Measurements from ENCODE around the gene RAB3C. TPM values are rescaled to one million over a fixed set of nuclear protein-coding genes. Genes with fewer than 3 reads are reported as not detected.
"Not testable (repeated sequence)": the region's sequence is repeated elsewhere in the genome, so short reads cannot be mapped to it uniquely, and the experiment has no call there.

Gene RAB3C
- total RNA-seq, 1 experiment from 2014 or later: not detected

DNA sequence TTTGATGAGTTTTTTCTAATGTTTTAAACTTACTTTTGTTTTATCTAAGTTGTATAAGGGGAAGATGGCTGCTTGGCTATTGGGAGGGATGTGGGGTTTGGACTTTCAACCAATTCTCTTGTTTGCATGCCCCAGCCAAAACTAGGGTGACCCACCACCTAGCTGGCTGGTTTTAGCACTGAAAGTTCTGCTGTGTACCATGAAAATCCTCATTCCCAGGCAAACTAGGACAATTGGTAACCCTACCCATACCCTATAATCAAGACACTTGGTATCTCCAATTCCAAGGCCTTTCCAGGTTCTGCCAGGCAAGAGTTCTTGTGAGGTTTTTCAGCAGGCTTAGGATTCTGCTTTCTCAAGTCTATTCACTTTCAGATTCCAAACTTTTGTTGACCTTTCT lies 13.1 kb downstream of the RAB3C start:
- DNase-seq (ENCODE audit: unreplicated experiment): no peak
- Mint-ChIP-seq H3K9me3 (ENCODE audit: unreplicated experiment) (no peaks in the 10 kb centered on the region), H3K4me3 (ENCODE audit: unreplicated experiment) (no peak overlapping the region), H3K4me1 (ENCODE audit: insufficient read depth, unreplicated experiment) (no peaks in the 10 kb centered on the region), H3K27me3 (ENCODE audit: insufficient read depth, unreplicated experiment) (peaks cover 62% of the 10 kb centered on the region), H3K27ac (ENCODE audit: low read depth, unreplicated experiment) (no peak overlapping the region), H3K36me3 (ENCODE audit: insufficient read depth, unreplicated experiment) (no peaks in the 10 kb centered on the region)
- ChIA-PET CTCF (no interaction called here), POLR2A (no interaction called here)
- BruUV-seq (replicated peaks): no TSS peak
- TF ChIP-seq, protein P1, sequence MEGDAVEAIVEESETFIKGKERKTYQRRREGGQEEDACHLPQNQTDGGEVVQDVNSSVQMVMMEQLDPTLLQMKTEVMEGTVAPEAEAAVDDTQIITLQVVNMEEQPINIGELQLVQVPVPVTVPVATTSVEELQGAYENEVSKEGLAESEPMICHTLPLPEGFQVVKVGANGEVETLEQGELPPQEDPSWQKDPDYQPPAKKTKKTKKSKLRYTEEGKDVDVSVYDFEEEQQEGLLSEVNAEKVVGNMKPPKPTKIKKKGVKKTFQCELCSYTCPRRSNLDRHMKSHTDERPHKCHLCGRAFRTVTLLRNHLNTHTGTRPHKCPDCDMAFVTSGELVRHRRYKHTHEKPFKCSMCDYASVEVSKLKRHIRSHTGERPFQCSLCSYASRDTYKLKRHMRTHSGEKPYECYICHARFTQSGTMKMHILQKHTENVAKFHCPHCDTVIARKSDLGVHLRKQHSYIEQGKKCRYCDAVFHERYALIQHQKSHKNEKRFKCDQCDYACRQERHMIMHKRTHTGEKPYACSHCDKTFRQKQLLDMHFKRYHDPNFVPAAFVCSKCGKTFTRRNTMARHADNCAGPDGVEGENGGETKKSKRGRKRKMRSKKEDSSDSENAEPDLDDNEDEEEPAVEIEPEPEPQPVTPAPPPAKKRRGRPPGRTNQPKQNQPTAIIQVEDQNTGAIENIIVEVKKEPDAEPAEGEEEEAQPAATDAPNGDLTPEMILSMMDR (IDR thresholded peaks at IDR 0.05; ENCODE audit: unreplicated experiment): no peak
- intact Hi-C loops (cut with micrococcal nuclease): no loop called here

DNA sequence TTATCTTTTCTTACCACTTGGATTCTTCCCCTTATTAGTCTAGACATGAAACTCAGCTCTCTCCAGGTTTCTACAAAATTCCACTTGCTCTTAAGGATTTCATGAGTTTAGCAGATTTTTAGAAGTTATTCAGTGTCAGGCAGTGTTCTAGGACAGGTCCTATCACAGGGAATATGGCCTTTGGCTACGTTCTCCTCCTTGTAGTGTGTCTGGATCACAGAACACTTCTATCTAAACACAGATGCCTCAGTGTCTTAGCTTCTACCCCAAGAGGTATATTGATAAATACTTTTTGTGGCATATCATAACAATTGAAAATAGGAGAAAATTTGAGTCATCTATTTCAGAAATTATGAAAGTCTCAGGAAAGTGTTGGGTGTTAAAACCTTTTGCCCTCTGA lies 15.6 kb downstream of the RAB3C start:
- intact Hi-C loops (cut with micrococcal nuclease): no loop called here
- Mint-ChIP-seq H3K4me3 (ENCODE audit: unreplicated experiment) (no peak overlapping the region), H3K4me1 (ENCODE audit: insufficient read depth, unreplicated experiment) (no peaks in the 10 kb centered on the region), H3K27ac (ENCODE audit: low read depth, unreplicated experiment) (no peak overlapping the region), H3K27me3 (ENCODE audit: insufficient read depth, unreplicated experiment) (peaks cover 76% of the 10 kb centered on the region), H3K36me3 (ENCODE audit: insufficient read depth, unreplicated experiment) (peaks cover 6% of the 10 kb centered on the region), H3K9me3 (ENCODE audit: unreplicated experiment) (peaks cover 8% of the 10 kb centered on the region)
- ChIA-PET CTCF (no interaction called here), POLR2A (no interaction called here)
- TF ChIP-seq, protein P1 (IDR thresholded peaks at IDR 0.05; ENCODE audit: unreplicated experiment): no peak
- DNase-seq (ENCODE audit: unreplicated experiment): no peak
- BruUV-seq (replicated peaks): no TSS peak

DNA sequence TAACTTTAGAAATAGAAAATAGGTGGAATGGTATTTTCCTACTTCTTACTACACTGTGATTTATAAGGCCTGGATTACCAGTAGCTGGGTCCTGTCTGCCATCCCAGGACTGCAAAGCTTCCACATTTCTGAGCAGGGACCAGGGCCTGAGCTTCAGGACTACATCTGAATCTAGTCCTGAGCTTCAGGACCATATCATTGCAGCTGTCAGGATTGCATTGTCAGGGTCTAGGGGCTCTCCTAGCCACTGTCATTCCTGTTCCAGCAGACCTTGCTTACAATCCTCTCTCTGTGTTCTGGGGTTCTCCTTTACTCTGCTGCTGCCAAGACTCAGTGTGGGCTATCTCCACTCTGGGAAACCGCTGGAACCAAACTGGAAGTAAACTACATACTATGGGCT lies 16.3 kb downstream of the RAB3C start:
- no peak for DNase-seq (ENCODE audit: unreplicated experiment)
- no TSS peak for BruUV-seq (replicated peaks)
- H3K9me3 Mint-ChIP-seq (ENCODE audit: unreplicated experiment): peaks cover 8% of the 10 kb centered on the region
- H3K4me3 Mint-ChIP-seq (ENCODE audit: unreplicated experiment): no peak overlapping the region
- intact Hi-C loops (cut with micrococcal nuclease): no loop called here
- no peaks in the 10 kb centered on the region for H3K4me1 Mint-ChIP-seq (ENCODE audit: insufficient read depth, unreplicated experiment)
- TF ChIP-seq, protein P1 (IDR thresholded peaks at IDR 0.05; ENCODE audit: unreplicated experiment): no peak
- H3K36me3 Mint-ChIP-seq (ENCODE audit: insufficient read depth, unreplicated experiment): peaks cover 6% of the 10 kb centered on the region
- CTCF ChIA-PET: interaction anchor here (0.7 kb wide), 1 partner anchor 101 kb away, joined by 3 read pairs; no protein-coding TSS in a partner anchor
- no peak overlapping the region for H3K27ac Mint-ChIP-seq (ENCODE audit: low read depth, unreplicated experiment)
- POLR2A ChIA-PET: no interaction called here
- peaks cover 75% of the 10 kb centered on the region for H3K27me3 Mint-ChIP-seq (ENCODE audit: insufficient read depth, unreplicated experiment)

DNA sequence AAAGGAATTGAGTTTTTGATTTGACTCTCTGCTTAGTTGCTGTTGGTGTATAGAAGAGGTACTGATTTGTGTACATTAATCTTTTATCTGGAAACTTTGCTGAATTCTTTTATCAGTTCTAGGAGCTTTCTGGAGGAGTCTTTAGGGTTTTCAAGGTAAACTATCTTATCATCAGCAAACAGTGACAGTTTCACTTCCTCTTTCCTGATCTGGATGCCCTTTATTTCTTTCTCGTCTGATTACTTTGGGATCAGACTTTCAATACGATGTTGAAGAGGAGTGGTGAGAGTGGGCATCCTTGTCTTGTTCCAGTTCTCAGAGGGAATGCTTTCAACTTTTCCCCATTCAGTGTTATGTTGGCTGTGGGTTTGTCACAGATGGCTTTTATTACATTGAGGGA lies 17.7 kb downstream of the RAB3C start:
- H3K36me3 Mint-ChIP-seq (ENCODE audit: insufficient read depth, unreplicated experiment); H3K27ac Mint-ChIP-seq (ENCODE audit: low read depth, unreplicated experiment); DNase-seq (ENCODE audit: unreplicated experiment); intact Hi-C loops (cut with micrococcal nuclease); H3K9me3 Mint-ChIP-seq (ENCODE audit: unreplicated experiment); BruUV-seq (replicated peaks); H3K4me1 Mint-ChIP-seq (ENCODE audit: insufficient read depth, unreplicated experiment); H3K4me3 Mint-ChIP-seq (ENCODE audit: unreplicated experiment); CTCF ChIA-PET: not testable (repeated sequence)
- POLR2A ChIA-PET: interaction anchor here (0.7 kb wide), 1 partner anchor 1354 kb away, joined by 3 read pairs; no protein-coding TSS in a partner anchor
- peaks cover 61% of the 10 kb centered on the region for H3K27me3 Mint-ChIP-seq (ENCODE audit: insufficient read depth, unreplicated experiment)

DNA sequence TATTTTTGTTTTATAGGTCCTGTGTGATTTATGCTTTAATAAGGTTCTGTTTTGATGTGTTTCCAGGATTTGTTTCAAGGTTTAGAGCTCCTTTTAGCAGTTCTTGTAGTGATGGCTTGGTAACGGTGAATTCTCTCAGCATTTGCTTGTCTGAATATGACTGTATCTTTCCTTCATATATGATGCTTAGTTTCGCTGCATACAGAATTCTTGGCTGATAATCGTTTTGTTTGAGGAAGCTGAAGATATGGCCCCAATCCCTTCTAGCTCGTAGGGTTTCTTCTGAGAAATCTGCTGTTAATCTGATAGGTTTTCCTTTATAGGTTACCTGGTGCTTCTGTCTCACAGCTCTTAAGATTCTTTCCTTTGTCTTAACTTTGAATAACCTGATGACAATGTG lies 20.0 kb downstream of the RAB3C start:
- H3K27me3 Mint-ChIP-seq (ENCODE audit: insufficient read depth, unreplicated experiment): peaks cover 66% of the 10 kb centered on the region
- intact Hi-C loops (cut with micrococcal nuclease); BruUV-seq (replicated peaks); DNase-seq (ENCODE audit: unreplicated experiment); POLR2A ChIA-PET; H3K9me3 Mint-ChIP-seq (ENCODE audit: unreplicated experiment); H3K4me3 Mint-ChIP-seq (ENCODE audit: unreplicated experiment); H3K27ac Mint-ChIP-seq (ENCODE audit: low read depth, unreplicated experiment); H3K4me1 Mint-ChIP-seq (ENCODE audit: insufficient read depth, unreplicated experiment); H3K36me3 Mint-ChIP-seq (ENCODE audit: insufficient read depth, unreplicated experiment): not testable (repeated sequence)
- CTCF ChIA-PET: interaction anchor here (0.9 kb wide), 1 partner anchor 17 kb away, joined by 3 read pairs; no protein-coding TSS in a partner anchor
